Keratinocyte (primary cell): Measurements from ENCODE around the gene CGN. TPM values are rescaled to one million over a fixed set of nuclear protein-coding genes. Genes with fewer than 3 reads are reported as not detected.

Source experiments
- DNase-seq: peaks from one replicate; pipeline ENCODE4 v3.0.0-alpha.2; 2011; ENCODE audit warnings: low read depth, missing footprints, low spot score
- FAIRE-seq: peaks from 2 replicates; lab custom pipeline; 2011; peaks lifted over from hg19 to GRCh38; lab: Jason Lieb, UNC
- H2AFZ ChIP-seq: 2 replicates; pipeline ENCODE4 v1.6.0; 2012; ENCODE audit warnings: low read length, control low read depth, inconsistent platforms; ENCODE audit not compliant: control insufficient read depth
- H3K27ac ChIP-seq: 2 replicates; pipeline ENCODE4 v1.5.1; 2011; ENCODE audit warnings: low read length; ENCODE audit not compliant: control insufficient read depth, insufficient read depth
- H3K27me3 ChIP-seq: 3 replicates; pipeline ENCODE4 v1.6.0; 2011; ENCODE audit warnings: low read length; ENCODE audit not compliant: control insufficient read depth, insufficient read depth; ENCODE audit errors: extremely low read depth
- H3K36me3 ChIP-seq, 2 experiments: 2 replicates in 1 of 2; 3 replicates in 1 of 2; pipeline ENCODE4 v1.5.1; 2011; ENCODE audit warnings: low read length in 2 of 2, mild to moderate bottlenecking in 1 of 2; ENCODE audit not compliant: control insufficient read depth in 2 of 2, insufficient read depth in 2 of 2; ENCODE audit errors: extremely low read depth in 1 of 2
- H3K4me1 ChIP-seq: 3 replicates; pipeline ENCODE4 v1.5.1; 2011; ENCODE audit warnings: low read length; ENCODE audit not compliant: control insufficient read depth, insufficient read depth; ENCODE audit errors: extremely low read depth
- H3K4me2 ChIP-seq: 3 replicates; pipeline ENCODE4 v1.6.0; 2011; ENCODE audit warnings: low read depth, low read length; ENCODE audit not compliant: control insufficient read depth, insufficient read depth; ENCODE audit errors: extremely low read depth
- H3K4me3 ChIP-seq, 3 experiments: fragments of 200-600 bp in 1 of 3; sonication (generic) in 1 of 3; 2 replicates in 2 of 3; 3 replicates in 1 of 3; pipeline ENCODE4 v1.5.1; 2011 to 2016; ENCODE audit warnings: low read length in 3 of 3, mild to moderate bottlenecking in 3 of 3, control low read depth in 2 of 3, inconsistent platforms in 1 of 3, low read depth in 1 of 3, mixed read lengths in 1 of 3, mixed run types in 1 of 3, moderate library complexity in 1 of 3; ENCODE audit not compliant: control insufficient read depth in 2 of 3, insufficient read depth in 2 of 3; ENCODE audit errors: extremely low read depth in 1 of 3
- H3K79me2 ChIP-seq: 2 replicates; pipeline ENCODE4 v1.6.0; 2012; ENCODE audit warnings: low read length; ENCODE audit not compliant: control insufficient read depth, insufficient read depth
- H3K9ac ChIP-seq: 3 replicates; pipeline ENCODE4 v1.6.0; 2011; ENCODE audit warnings: low read length; ENCODE audit not compliant: control insufficient read depth, insufficient read depth; ENCODE audit errors: extremely low read depth
- H3K9me1 ChIP-seq: 3 replicates; pipeline ENCODE4 v1.6.0; 2011; ENCODE audit warnings: low read length; ENCODE audit not compliant: control insufficient read depth, insufficient read depth; ENCODE audit errors: extremely low read depth
- H3K9me3 ChIP-seq: 2 replicates; pipeline ENCODE4 v1.5.1; 2012; ENCODE audit warnings: low read depth, low read length; ENCODE audit not compliant: control insufficient read depth
- H4K20me1 ChIP-seq: 3 replicates; pipeline ENCODE4 v1.6.0; 2011; ENCODE audit warnings: low read length; ENCODE audit not compliant: control insufficient read depth, insufficient read depth; ENCODE audit errors: extremely low read depth
- CTCF ChIP-seq, 3 experiments: IDR thresholded peaks in 1 of 3; conservative IDR thresholded peaks in 1 of 3; optimal IDR thresholded peaks in 1 of 3; 2 replicates in 2 of 3; 3 replicates in 1 of 3; pipeline versions ENCODE3 to v1.5.1; 2011; ENCODE audit warnings: low read length in 3 of 3, mild to moderate bottlenecking in 3 of 3, moderate library complexity in 2 of 3, control low read depth in 1 of 3, inconsistent platforms in 1 of 3; ENCODE audit not compliant: insufficient read depth in 2 of 3; ENCODE audit errors: extremely low read depth in 1 of 3
- EZH2 ChIP-seq: IDR thresholded peaks from one replicate; pipeline ENCODE4 v1.6.1; 2012; ENCODE audit warnings: inconsistent platforms, mild to moderate bottlenecking, low read length, moderate library complexity
- dilution Hi-C: fragments of 300-500 bp; cut with MboI; formaldehyde crosslinking; loops from one replicate; pipeline ENCODE4 v1.7.0; 2020; ENCODE audit warnings: low sequenced_read_pairs; ENCODE audit not compliant: extremely low pct_ligation_motif_present
- polyA minus RNA-seq, 3 experiments: library from RNA; depleted of rRNA, polyadenylated mRNA; stranded (reverse); fragments of >200 nt; gene quantifications; 1 replicate in 1 of 3; 2 replicates in 1 of 3; 3 replicates in 1 of 3; pipeline ENCODE4 v1.2.3, GENCODE V29; 2011
- polyA plus RNA-seq, 5 experiments: library from polyadenylated mRNA; depleted of rRNA in 3 of 5; stranded (reverse) in 3 of 5; stranded (forward) in 1 of 5; unstranded in 1 of 5; fragments of >200 nt; gene quantifications; 1 replicate in 1 of 5; 2 replicates in 3 of 5; 3 replicates in 1 of 5; pipeline versions ENCODE4 v1.2.1 to v1.2.3, GENCODE V29; 2011 to 2012; ENCODE audit warnings: missing spikeins in 2 of 5, low read depth in 1 of 5, low replicate concordance in 1 of 5

CGN gene, protein sequence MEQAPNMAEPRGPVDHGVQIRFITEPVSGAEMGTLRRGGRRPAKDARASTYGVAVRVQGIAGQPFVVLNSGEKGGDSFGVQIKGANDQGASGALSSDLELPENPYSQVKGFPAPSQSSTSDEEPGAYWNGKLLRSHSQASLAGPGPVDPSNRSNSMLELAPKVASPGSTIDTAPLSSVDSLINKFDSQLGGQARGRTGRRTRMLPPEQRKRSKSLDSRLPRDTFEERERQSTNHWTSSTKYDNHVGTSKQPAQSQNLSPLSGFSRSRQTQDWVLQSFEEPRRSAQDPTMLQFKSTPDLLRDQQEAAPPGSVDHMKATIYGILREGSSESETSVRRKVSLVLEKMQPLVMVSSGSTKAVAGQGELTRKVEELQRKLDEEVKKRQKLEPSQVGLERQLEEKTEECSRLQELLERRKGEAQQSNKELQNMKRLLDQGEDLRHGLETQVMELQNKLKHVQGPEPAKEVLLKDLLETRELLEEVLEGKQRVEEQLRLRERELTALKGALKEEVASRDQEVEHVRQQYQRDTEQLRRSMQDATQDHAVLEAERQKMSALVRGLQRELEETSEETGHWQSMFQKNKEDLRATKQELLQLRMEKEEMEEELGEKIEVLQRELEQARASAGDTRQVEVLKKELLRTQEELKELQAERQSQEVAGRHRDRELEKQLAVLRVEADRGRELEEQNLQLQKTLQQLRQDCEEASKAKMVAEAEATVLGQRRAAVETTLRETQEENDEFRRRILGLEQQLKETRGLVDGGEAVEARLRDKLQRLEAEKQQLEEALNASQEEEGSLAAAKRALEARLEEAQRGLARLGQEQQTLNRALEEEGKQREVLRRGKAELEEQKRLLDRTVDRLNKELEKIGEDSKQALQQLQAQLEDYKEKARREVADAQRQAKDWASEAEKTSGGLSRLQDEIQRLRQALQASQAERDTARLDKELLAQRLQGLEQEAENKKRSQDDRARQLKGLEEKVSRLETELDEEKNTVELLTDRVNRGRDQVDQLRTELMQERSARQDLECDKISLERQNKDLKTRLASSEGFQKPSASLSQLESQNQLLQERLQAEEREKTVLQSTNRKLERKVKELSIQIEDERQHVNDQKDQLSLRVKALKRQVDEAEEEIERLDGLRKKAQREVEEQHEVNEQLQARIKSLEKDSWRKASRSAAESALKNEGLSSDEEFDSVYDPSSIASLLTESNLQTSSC
- polyA plus RNA-seq (2.0 to 4.1 TPM (median 2.9 TPM) in 3 replicates), polyA minus RNA-seq (1.6 to 9.2 TPM (median 4.0 TPM) in 3 replicates)
- 28.0 TPM for polyA plus RNA-seq (2011; ENCODE audit: low read depth)
- polyA plus RNA-seq (2011; cell fraction: cytosol; rRNA removed): 1.2 and 1.8 TPM in 2 replicates
- polyA plus RNA-seq (2011; cell fraction: nucleus; rRNA removed): 11.2 and 11.8 TPM in 2 replicates
- polyA plus RNA-seq (2012; ENCODE audit: low replicate concordance): 5.5 and 22.1 TPM in 2 replicates
- polyA minus RNA-seq (2011; cell fraction: cytosol; rRNA and poly(A)+ RNA removed): 1.2 TPM
- 3.5 and 4.7 TPM in 2 replicates for polyA minus RNA-seq (2011; cell fraction: nucleus; rRNA and poly(A)+ RNA removed)

GRCh38 chr1:151510957-151511635 lies at the start of gene CGN:
Gene CGN, plus strand, starts transcription at chr1:151511387. Its CDS starts 7,133 bp downstream, at chr1:151518520.
- DNase-seq (no peak), FAIRE-seq (no peak)
- Histone ChIP-seq H3K27me3 (no peaks in the 10 kb centered on the region), H3K79me2 (no peaks in the 10 kb centered on the region), H3K9ac (peak within 1 kb of the TSS; percentile 73), H3K4me3 (peak within 1 kb of the TSS; percentile 59 to 84 (median 74)), H3K36me3 (no peaks in the 10 kb centered on the region), H3K9me1 (peaks cover 2% of the 10 kb centered on the region), H3K9me3 (no peaks in the 10 kb centered on the region), H3K4me2 (peak within 1 kb of the TSS; percentile 95), H3K27ac (peak within 1 kb of the TSS; percentile 52), H3K4me1 (peaks cover 43% of the 10 kb centered on the region), H2AFZ (peak within 1 kb of the TSS; percentile 78), H4K20me1 (no peaks in the 10 kb centered on the region)
- dilution Hi-C loops: no loop called here
- TF ChIP-seq CTCF (optimal IDR thresholded peaks at IDR 0.05 in 1 of 3, IDR thresholded peaks at IDR 0.05 in 1 of 3, conservative IDR thresholded peaks at IDR 0.05 in 1 of 3; ENCODE audit: extremely low read depth in 1 of 3, insufficient read depth in 2 of 3, low read length in 3 of 3) (no peak), EZH2 (no peak)

DNA sequence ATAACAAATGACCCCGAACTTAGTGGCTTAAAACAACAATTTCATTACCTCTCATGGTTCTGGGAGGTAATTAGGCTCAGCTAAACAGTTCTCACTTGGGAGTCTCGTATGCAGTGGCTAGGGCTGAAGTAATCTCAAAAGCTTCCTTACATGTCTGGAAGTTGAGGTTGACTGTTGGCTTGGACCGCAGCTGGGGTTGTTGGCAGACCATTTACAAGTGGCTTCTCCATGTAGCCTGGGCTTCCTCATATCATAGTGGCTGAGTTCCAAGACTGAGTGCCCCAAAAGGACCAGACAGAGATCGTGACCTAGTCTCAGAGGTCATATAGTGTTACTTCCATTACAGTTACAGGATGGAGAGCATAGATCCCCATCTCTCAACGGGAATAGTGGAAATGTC lies 49.5 kb upstream of the CGN start:
- H3K79me2 ChIP-seq: peaks cover 12% of the 10 kb centered on the region
- H3K27me3 ChIP-seq: no peaks in the 10 kb centered on the region
- no peak overlapping the region for H2AFZ ChIP-seq
- no peak for DNase-seq
- H3K4me1 ChIP-seq: peaks cover 10% of the 10 kb centered on the region
- dilution Hi-C loops: no loop called here
- no peak overlapping the region for H3K9ac ChIP-seq
- FAIRE-seq: no peak
- TF ChIP-seq EZH2 (no peak), CTCF (optimal IDR thresholded peaks at IDR 0.05 in 1 of 3, IDR thresholded peaks at IDR 0.05 in 1 of 3, conservative IDR thresholded peaks at IDR 0.05 in 1 of 3; ENCODE audit: extremely low read depth in 1 of 3, insufficient read depth in 2 of 3, low read length in 3 of 3) (no peak)
- H3K4me3 ChIP-seq: no peak overlapping the region
- H3K4me2 ChIP-seq: no peak overlapping the region
- no peaks in the 10 kb centered on the region for H4K20me1 ChIP-seq
- H3K27ac ChIP-seq: no peak overlapping the region
- no peaks in the 10 kb centered on the region for H3K9me1 ChIP-seq
- H3K9me3 ChIP-seq: no peaks in the 10 kb centered on the region
- H3K36me3 ChIP-seq: no peaks in the 10 kb centered on the region
